HG03060 (cell line): ENCODE measurements around the gene TTLL5.

Source experiments
- ATAC-seq: cut with Tn5 transposase; IDR thresholded peaks from one replicate; pipeline ENCODE4 v1.9.1; 2021; ENCODE audit warnings: low read depth, moderate number of reproducible peaks; ENCODE audit not compliant: unreplicated experiment

TTLL5 gene

GRCh38 chr14:75794615-75795038, 133.6 kb downstream of the TTLL5 start:
- ATAC-seq = no peak

GRCh38 chr14:75800792-75801191, 139.7 kb downstream of the TTLL5 start:
- no peak for ATAC-seq

- ATAC-seq = no peak
Observed at GRCh38 chr14:75802486-75802885, 141.4 kb downstream of the TTLL5 start.

GRCh38 chr14:75803765-75804164, 142.7 kb downstream of the TTLL5 start:
- no peak for ATAC-seq

GRCh38 chr14:75804570-75805275, 143.7 kb downstream of the TTLL5 start:
- no peak for ATAC-seq

- no peak for ATAC-seq
Observed at GRCh38 chr14:75805646-75806045, 144.6 kb downstream of the TTLL5 start.

- ATAC-seq = no peak
Observed at GRCh38 chr14:75806352-75806832, 145.3 kb downstream of the TTLL5 start.

GRCh38 chr14:75807667-75808360, 146.8 kb downstream of the TTLL5 start:
- no peak for ATAC-seq

GRCh38 chr14:75811136-75811829, 150.2 kb downstream of the TTLL5 start:
- ATAC-seq = no peak

GRCh38 chr14:75811872-75812499, 150.9 kb downstream of the TTLL5 start:
- ATAC-seq = no peak

GRCh38 chr14:75812622-75813021, 151.6 kb downstream of the TTLL5 start:
- ATAC-seq = no peak

GRCh38 chr14:75820761-75821160, 159.7 kb downstream of the TTLL5 start:
- ATAC-seq = no peak

GRCh38 chr14:75821831-75822521, 160.9 kb downstream of the TTLL5 start:
- no peak for ATAC-seq

- ATAC-seq = no peak
Observed at GRCh38 chr14:75822522-75823141, 161.6 kb downstream of the TTLL5 start.

GRCh38 chr14:75823334-75823733, 162.3 kb downstream of the TTLL5 start:
- no peak for ATAC-seq

- no peak for ATAC-seq
Observed at GRCh38 chr14:75824318-75824717, 163.3 kb downstream of the TTLL5 start.

GRCh38 chr14:75825147-75825592, 164.1 kb downstream of the TTLL5 start:
- ATAC-seq = no peak

- no peak for ATAC-seq
Observed at GRCh38 chr14:75826599-75826998, 165.6 kb downstream of the TTLL5 start.

GRCh38 chr14:75827331-75827730, 166.3 kb downstream of the TTLL5 start:
- no peak for ATAC-seq

GRCh38 chr14:75829316-75829715, 168.3 kb downstream of the TTLL5 start:
- no peak for ATAC-seq
